Activated CD4-positive, alpha-beta T cell treated with anti-CD3 and anti-CD28 coated beads for 36 hours (primary cell): ENCODE measurements around the gene DLGAP4. TPM values are rescaled to one million over a fixed set of nuclear protein-coding genes. Genes with fewer than 3 reads are reported as not detected.

ENCODE experiments used
- ATAC-seq: fragments of 200-7000 bp; cut with Tn5 transposase; one replicate; pipeline ENCODE4 v1.10.0; 2021; ENCODE audit warnings: mild to moderate bottlenecking, moderate library complexity
- CTCF ChIA-PET: fragments of 350-600 bp; sonication (Branson Sonifier 250); formaldehyde crosslinking; loops from one replicate; lab custom pipeline; 2021; ENCODE audit warnings: antibody characterized with exemption; lab: Charles Lee
- POLR2A ChIA-PET: fragments of 350-600 bp; sonication (Branson Sonifier 250); formaldehyde crosslinking; loops from one replicate; lab custom pipeline; 2021; ENCODE audit warnings: antibody characterized with exemption, inconsistent platforms; lab: Charles Lee
- DNase-seq: peaks from one replicate; pipeline ENCODE4 v3.0.0-alpha.2; 2020
- H3K27ac Mint-ChIP-seq: one replicate; pipeline ENCODE4 v1.8.0; 2021; ENCODE audit warnings: mixed read lengths
- H3K27me3 Mint-ChIP-seq: one replicate; pipeline ENCODE4 v1.8.0; 2021; ENCODE audit warnings: mixed read lengths
- H3K36me3 Mint-ChIP-seq: one replicate; pipeline ENCODE4 v1.8.0; 2021; ENCODE audit warnings: low read depth, mixed read lengths
- H3K4me1 Mint-ChIP-seq: one replicate; pipeline ENCODE4 v1.8.0; 2021; ENCODE audit warnings: mixed read lengths
- H3K4me3 Mint-ChIP-seq: one replicate; pipeline ENCODE4 v1.8.0; 2021; ENCODE audit warnings: mild to moderate bottlenecking, moderate library complexity, mixed read lengths
- H3K9me3 Mint-ChIP-seq: one replicate; pipeline ENCODE4 v1.8.0; 2021; ENCODE audit warnings: low read depth, mixed read lengths
- intact Hi-C, 2 experiments: fragments of 100-400 bp; cut with DNase I in 1 of 2; cut with micrococcal nuclease in 1 of 2; formaldehyde crosslinking; loops; one replicate each; pipeline versions ENCODE4 v1.14.2 to v1.15.1; 2022 to 2024; cut with DNase I, micrococcal nuclease
- total RNA-seq, 2 experiments: library from RNA; stranded (reverse); gene quantifications; one replicate each; pipeline ENCODE4 v1.2.3, GENCODE V29; 2021

DLGAP4 gene
- total RNA-seq, 2 experiments from 2014 or later: 19.0 to 21.8 TPM

GRCh38 chr20:36362978-36363713 lies 57.0 kb downstream of the DLGAP4 start:
- Mint-ChIP-seq H3K27me3 (peaks cover 2% of the 10 kb centered on the region), H3K4me1 (no peaks in the 10 kb centered on the region), H3K9me3 (no peaks in the 10 kb centered on the region), H3K27ac (no peak overlapping the region), H3K36me3 (no peaks in the 10 kb centered on the region), H3K4me3 (no peak overlapping the region)
- DNase-seq: no peak
- ChIA-PET CTCF (interaction anchor here (0.6 kb wide), 1 partner anchor 20 kb away, joined by 3 read pairs; no protein-coding TSS in a partner anchor), POLR2A (interaction anchor here (0.6 kb wide), 1 partner anchor 28 kb away, joined by 3 read pairs; no protein-coding TSS in a partner anchor)
- intact Hi-C loops: no loop called here
- no peak for ATAC-seq

- intact Hi-C loops: no loop called here
- H3K9me3 Mint-ChIP-seq: no peaks in the 10 kb centered on the region
- H3K27me3 Mint-ChIP-seq: peaks cover 2% of the 10 kb centered on the region
- ChIA-PET CTCF (interaction anchor here (1.0 kb wide), 1 partner anchor 77 kb away, joined by 3 read pairs; no protein-coding TSS in a partner anchor), POLR2A (no interaction called here)
- no peaks in the 10 kb centered on the region for H3K36me3 Mint-ChIP-seq
- no peaks in the 10 kb centered on the region for H3K4me1 Mint-ChIP-seq
- no peak overlapping the region for H3K27ac Mint-ChIP-seq
- DNase-seq (no peak), ATAC-seq (no peak)
- H3K4me3 Mint-ChIP-seq: no peak overlapping the region
Measured at GRCh38 chr20:36364506-36364905, 58.4 kb downstream of the DLGAP4 start.

GRCh38 chr20:36366623-36367369 lies 60.7 kb downstream of the DLGAP4 start:
- ATAC-seq (no peak), DNase-seq (no peak)
- Mint-ChIP-seq H3K27ac (no peak overlapping the region), H3K4me3 (no peak overlapping the region), H3K4me1 (no peaks in the 10 kb centered on the region), H3K36me3 (no peaks in the 10 kb centered on the region), H3K27me3 (peaks cover 2% of the 10 kb centered on the region), H3K9me3 (no peaks in the 10 kb centered on the region)
- intact Hi-C loops: no loop called here
- ChIA-PET POLR2A (no interaction called here), CTCF (no interaction called here)

- Mint-ChIP-seq H3K36me3 (no peaks in the 10 kb centered on the region), H3K27me3 (peaks cover 2% of the 10 kb centered on the region), H3K27ac (no peak overlapping the region), H3K4me1 (no peaks in the 10 kb centered on the region), H3K9me3 (no peaks in the 10 kb centered on the region), H3K4me3 (no peak overlapping the region)
- intact Hi-C loops: no loop called here
- ChIA-PET POLR2A (no interaction called here), CTCF (no interaction called here)
- no peak for ATAC-seq
- no peak for DNase-seq
Measured at GRCh38 chr20:36367370-36367745, 61.2 kb downstream of the DLGAP4 start.

- Mint-ChIP-seq H3K4me3 (no peak overlapping the region), H3K27me3 (peaks cover 2% of the 10 kb centered on the region), H3K4me1 (no peaks in the 10 kb centered on the region), H3K9me3 (no peaks in the 10 kb centered on the region), H3K36me3 (no peaks in the 10 kb centered on the region), H3K27ac (no peak overlapping the region)
- ATAC-seq (no peak), DNase-seq (no peak)
- intact Hi-C loops: no loop called here
- ChIA-PET CTCF (interaction anchor here (0.8 kb wide), 1 partner anchor 23 kb away, joined by 3 read pairs; no protein-coding TSS in a partner anchor), POLR2A (no interaction called here)
Measured at GRCh38 chr20:36367907-36368799, 62.0 kb downstream of the DLGAP4 start.

GRCh38 chr20:36368869-36369268 lies 62.7 kb downstream of the DLGAP4 start:
- no peaks in the 10 kb centered on the region for H3K36me3 Mint-ChIP-seq
- H3K9me3 Mint-ChIP-seq: no peaks in the 10 kb centered on the region
- ChIA-PET CTCF (interaction anchor here (0.8 to 1.4 kb wide), 2 partner anchors 22 to 97 kb away, joined by 3 read pairs; no protein-coding TSS in a partner anchor), POLR2A (no interaction called here)
- no peak overlapping the region for H3K27ac Mint-ChIP-seq
- DNase-seq (no peak), ATAC-seq (no peak)
- intact Hi-C loops: no loop called here
- H3K4me1 Mint-ChIP-seq: no peaks in the 10 kb centered on the region
- H3K4me3 Mint-ChIP-seq: no peak overlapping the region
- H3K27me3 Mint-ChIP-seq: peaks cover 3% of the 10 kb centered on the region

GRCh38 chr20:36369739-36370138 lies 63.6 kb downstream of the DLGAP4 start:
- H3K27ac Mint-ChIP-seq: no peak overlapping the region
- no peaks in the 10 kb centered on the region for H3K36me3 Mint-ChIP-seq
- ATAC-seq (no peak), DNase-seq (no peak)
- peaks cover 7% of the 10 kb centered on the region for H3K27me3 Mint-ChIP-seq
- ChIA-PET CTCF (interaction anchor here (1.4 kb wide), 1 partner anchor 98 kb away, joined by 3 read pairs; no protein-coding TSS in a partner anchor), POLR2A (no interaction called here)
- H3K4me1 Mint-ChIP-seq: no peaks in the 10 kb centered on the region
- no peak overlapping the region for H3K4me3 Mint-ChIP-seq
- intact Hi-C loops: no loop called here
- no peaks in the 10 kb centered on the region for H3K9me3 Mint-ChIP-seq

GRCh38 chr20:36370991-36371790 lies 65.1 kb downstream of the DLGAP4 start:
- H3K4me3 Mint-ChIP-seq: no peak overlapping the region
- no peak overlapping the region for H3K27ac Mint-ChIP-seq
- H3K4me1 Mint-ChIP-seq: no peaks in the 10 kb centered on the region
- no peaks in the 10 kb centered on the region for H3K9me3 Mint-ChIP-seq
- peaks cover 7% of the 10 kb centered on the region for H3K27me3 Mint-ChIP-seq
- ChIA-PET POLR2A (no interaction called here), CTCF (no interaction called here)
- DNase-seq (no peak), ATAC-seq (no peak)
- intact Hi-C loops: no loop called here
- H3K36me3 Mint-ChIP-seq: no peaks in the 10 kb centered on the region

- ATAC-seq (no peak), DNase-seq (no peak)
- H3K27ac Mint-ChIP-seq: no peak overlapping the region
- H3K36me3 Mint-ChIP-seq: no peaks in the 10 kb centered on the region
- no peaks in the 10 kb centered on the region for H3K9me3 Mint-ChIP-seq
- CTCF ChIA-PET: no interaction called here
- no peak overlapping the region for H3K4me3 Mint-ChIP-seq
- peaks cover 9% of the 10 kb centered on the region for H3K27me3 Mint-ChIP-seq
- POLR2A ChIA-PET: no interaction called here
- intact Hi-C loops: no loop called here
- H3K4me1 Mint-ChIP-seq: no peaks in the 10 kb centered on the region
Measured at GRCh38 chr20:36372666-36373065, 66.5 kb downstream of the DLGAP4 start.

- Mint-ChIP-seq H3K4me1 (no peaks in the 10 kb centered on the region), H3K36me3 (no peaks in the 10 kb centered on the region), H3K9me3 (no peaks in the 10 kb centered on the region), H3K27me3 (peaks cover 7% of the 10 kb centered on the region), H3K27ac (no peak overlapping the region), H3K4me3 (no peak overlapping the region)
- DNase-seq: no peak
- CTCF ChIA-PET: no interaction called here
- ATAC-seq: no peak
- POLR2A ChIA-PET: no interaction called here
- intact Hi-C loops: no loop called here
Measured at GRCh38 chr20:36373089-36373488, 67.0 kb downstream of the DLGAP4 start.
